MM.1S (cell line): ENCODE measurements around the gene FAM118B.

ENCODE experiments used
- DNase-seq: peaks from one replicate; pipeline ENCODE4 v3.0.0-alpha.2; 2015
- H2AFZ ChIP-seq: fragments of 300-600 bp; sonication (generic); 2 replicates; pipeline ENCODE4 v1.6.0; 2016; ENCODE audit warnings: antibody characterized with exemption, low read length
- H3F3A ChIP-seq: fragments of 300-600 bp; sonication (generic); 2 replicates; pipeline ENCODE4 v1.6.1; 2016; ENCODE audit warnings: mild to moderate bottlenecking, antibody characterized with exemption, low read length, moderate library complexity, mixed read lengths; ENCODE audit not compliant: insufficient read depth
- H3K27ac ChIP-seq: fragments of 300-600 bp; sonication (generic); 2 replicates; pipeline ENCODE4 v1.5.1; 2016; ENCODE audit warnings: mild to moderate bottlenecking, low read length
- H3K27me3 ChIP-seq: fragments of 300-600 bp; sonication (generic); replicated peaks from 2 replicates; pipeline ENCODE4 v1.6.0; 2016; ENCODE audit warnings: low read length; ENCODE audit not compliant: insufficient read depth
- H3K36me3 ChIP-seq: fragments of 300-600 bp; sonication (generic); replicated peaks from 2 replicates; pipeline ENCODE4 v1.6.1; 2016; ENCODE audit warnings: mild to moderate bottlenecking, low read length, mixed read lengths; ENCODE audit not compliant: insufficient read depth
- H3K4me1 ChIP-seq: fragments of 300-600 bp; sonication (generic); 2 replicates; pipeline ENCODE4 v1.6.1; 2016; ENCODE audit warnings: low read length, mixed read lengths
- H3K4me2 ChIP-seq: fragments of 300-600 bp; sonication (generic); 2 replicates; pipeline ENCODE4 v1.6.0; 2016; ENCODE audit warnings: low read depth, low read length
- H3K4me3 ChIP-seq: fragments of 300-600 bp; sonication (generic); 2 replicates; pipeline ENCODE4 v1.5.1; 2016; ENCODE audit warnings: low read length, mixed read lengths
- H3K79me2 ChIP-seq: fragments of 300-600 bp; sonication (generic); 2 replicates; pipeline ENCODE4 v1.6.1; 2016; ENCODE audit warnings: mixed run types, low read length, mixed read lengths
- H3K9ac ChIP-seq: fragments of 300-600 bp; sonication (generic); 2 replicates; pipeline ENCODE4 v1.6.1; 2016; ENCODE audit warnings: low read length, mixed read lengths
- H3K9me2 ChIP-seq: fragments of 300-600 bp; sonication (generic); replicated peaks from 2 replicates; pipeline ENCODE4 v1.6.1; 2016; ENCODE audit warnings: mild to moderate bottlenecking, low read length, mixed read lengths; ENCODE audit not compliant: insufficient read depth
- H3K9me3 ChIP-seq: fragments of 300-600 bp; sonication (generic); replicated peaks from 2 replicates; pipeline ENCODE4 v1.6.1; 2016; ENCODE audit warnings: mild to moderate bottlenecking, low read length, mixed read lengths; ENCODE audit not compliant: insufficient read depth
- H4K20me1 ChIP-seq: fragments of 300-600 bp; sonication (generic); 2 replicates; pipeline ENCODE4 v1.6.1; 2016; ENCODE audit warnings: mild to moderate bottlenecking, low read length, moderate library complexity, mixed read lengths; ENCODE audit not compliant: insufficient read depth
- CTCF ChIP-seq: fragments of 300-600 bp; sonication (generic); IDR thresholded peaks from 2 replicates; pipeline ENCODE4 v1.5.1; 2016; ENCODE audit warnings: antibody characterized with exemption, low read length, mixed read lengths
- EZH2 ChIP-seq: fragments of 300-600 bp; sonication (generic); optimal IDR thresholded peaks from 2 replicates; pipeline ENCODE3; 2017; ENCODE audit warnings: low read depth, mild to moderate bottlenecking, antibody characterized with exemption, low read length, mixed read lengths
- EZH2phosphoT487 ChIP-seq: fragments of 300-600 bp; sonication (generic); IDR thresholded peaks from 2 replicates; pipeline ENCODE4 v1.6.1; 2018; ENCODE audit warnings: antibody characterized with exemption, low read length

Gene FAM118B

GRCh38 chr11:126202646-126203359 is 8.8 kb upstream of the FAM118B start:
- no peaks in the 10 kb centered on the region for H4K20me1 ChIP-seq
- no peaks in the 10 kb centered on the region for H3K27me3 ChIP-seq
- H3K9ac ChIP-seq, result no peak overlapping the region
- H2AFZ ChIP-seq, result no peak overlapping the region
- TF ChIP-seq EZH2 (no peak), EZH2phosphoT487 (no peak)
- H3K9me2 ChIP-seq, result no peaks in the 10 kb centered on the region
- no peak for DNase-seq
- H3K4me2 ChIP-seq, result no peak overlapping the region
- peaks cover 12% of the 10 kb centered on the region for H3K4me1 ChIP-seq
- no peak overlapping the region for H3K4me3 ChIP-seq
- H3K36me3 ChIP-seq, result peaks cover 19% of the 10 kb centered on the region; the same call in 1 of the 2 replicates
- H3K79me2 ChIP-seq, result peaks cover 29% of the 10 kb centered on the region
- H3K27ac ChIP-seq, result no peak overlapping the region
- peaks cover 12% of the 10 kb centered on the region for H3F3A ChIP-seq
- H3K9me3 ChIP-seq, result no peaks in the 10 kb centered on the region

GRCh38 chr11:126205359-126205758 is 6.2 kb upstream of the FAM118B start:
- Histone ChIP-seq H3K4me1 (peaks cover 1% of the 10 kb centered on the region; the same call in 1 of the 2 replicates), H3F3A (no peaks in the 10 kb centered on the region), H4K20me1 (no peaks in the 10 kb centered on the region), H3K4me2 (no peak overlapping the region), H3K9ac (no peak overlapping the region), H3K9me2 (no peaks in the 10 kb centered on the region), H3K9me3 (no peaks in the 10 kb centered on the region), H3K27me3 (no peaks in the 10 kb centered on the region), H3K4me3 (no peak overlapping the region), H2AFZ (no peak overlapping the region), H3K79me2 (peaks cover 42% of the 10 kb centered on the region), H3K36me3 (peaks cover 23% of the 10 kb centered on the region; the same call in 1 of the 2 replicates), H3K27ac (no peak overlapping the region)
- no peak for DNase-seq
- TF ChIP-seq EZH2phosphoT487, result no peak
- TF ChIP-seq EZH2, result no peak
- no peak for TF ChIP-seq CTCF

- no peak overlapping the region for H3K4me3 ChIP-seq
- no peak for DNase-seq
- no peaks in the 10 kb centered on the region for H3K9me3 ChIP-seq
- no peaks in the 10 kb centered on the region for H3F3A ChIP-seq
- H3K27ac ChIP-seq, result no peak overlapping the region
- H3K4me1 ChIP-seq, result peaks cover 11% of the 10 kb centered on the region
- no peaks in the 10 kb centered on the region for H3K9me2 ChIP-seq
- peaks cover 16% of the 10 kb centered on the region; the same call in 1 of the 2 replicates for H3K36me3 ChIP-seq
- no peak for TF ChIP-seq CTCF
- TF ChIP-seq EZH2phosphoT487, result no peak
- TF ChIP-seq EZH2, result no peak
- H3K4me2 ChIP-seq, result no peak overlapping the region
- H4K20me1 ChIP-seq, result no peaks in the 10 kb centered on the region
- H3K27me3 ChIP-seq, result no peaks in the 10 kb centered on the region
- no peak overlapping the region for H3K9ac ChIP-seq
- peaks cover 55% of the 10 kb centered on the region for H3K79me2 ChIP-seq
- no peak overlapping the region for H2AFZ ChIP-seq
Measured at GRCh38 chr11:126207896-126208295, 3.7 kb upstream of the FAM118B start.

- Histone ChIP-seq H2AFZ (peak overlapping the region; percentile 95), H3K4me1 (peaks cover 11% of the 10 kb centered on the region), H3K4me3 (peak overlapping the region; percentile 99), H3K9me3 (no peaks in the 10 kb centered on the region), H3K27ac (no peak overlapping the region), H4K20me1 (no peaks in the 10 kb centered on the region), H3K36me3 (peaks cover 8% of the 10 kb centered on the region; the same call in 1 of the 2 replicates), H3K4me2 (peak overlapping the region; percentile 94), H3K27me3 (no peaks in the 10 kb centered on the region), H3K9ac (peak overlapping the region; percentile 88), H3F3A (no peaks in the 10 kb centered on the region), H3K79me2 (peaks cover 73% of the 10 kb centered on the region), H3K9me2 (no peaks in the 10 kb centered on the region)
- TF ChIP-seq CTCF, result no peak
- no peak for TF ChIP-seq EZH2phosphoT487
- no peak for TF ChIP-seq EZH2
- no peak for DNase-seq
Measured at GRCh38 chr11:126210871-126211235, 729 bp upstream of the FAM118B start.
